ENCODE data around the gene DLX4.

DNA sequence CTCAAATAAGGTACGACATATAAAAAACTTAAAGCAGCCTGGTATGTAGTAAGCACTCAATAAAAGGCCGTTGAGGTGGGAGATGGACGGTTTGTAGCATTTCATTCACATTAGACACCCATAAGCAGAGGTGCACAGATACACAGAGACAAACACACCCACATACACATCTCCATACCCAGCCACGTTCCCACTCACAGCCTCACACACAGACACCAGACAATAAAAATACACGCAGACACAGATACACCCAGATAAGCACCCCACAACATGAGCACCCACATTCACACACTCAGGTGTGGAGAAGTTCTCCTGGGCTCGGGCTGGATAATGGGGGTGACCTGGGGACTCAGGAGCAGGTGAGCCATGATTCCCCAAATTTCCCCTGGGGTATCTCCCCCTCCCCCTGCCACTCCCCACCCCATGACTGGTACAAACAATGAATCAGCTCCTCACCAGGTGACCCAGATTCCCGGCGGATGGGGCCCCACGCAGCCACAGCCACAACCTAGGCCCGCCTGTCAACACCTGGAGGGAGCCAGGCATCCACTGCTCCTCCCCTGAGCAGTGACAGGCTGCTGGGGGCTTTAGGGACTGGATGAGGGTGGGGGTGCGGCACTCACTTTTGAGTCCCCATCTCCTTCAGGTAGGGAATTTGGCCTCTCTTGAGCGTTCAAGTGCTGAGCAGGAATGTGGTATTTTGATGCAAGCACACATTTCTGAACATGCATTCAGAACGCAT is 23.4 kb downstream of the DLX4 start:
- TF ChIP-seq, protein P1, sequence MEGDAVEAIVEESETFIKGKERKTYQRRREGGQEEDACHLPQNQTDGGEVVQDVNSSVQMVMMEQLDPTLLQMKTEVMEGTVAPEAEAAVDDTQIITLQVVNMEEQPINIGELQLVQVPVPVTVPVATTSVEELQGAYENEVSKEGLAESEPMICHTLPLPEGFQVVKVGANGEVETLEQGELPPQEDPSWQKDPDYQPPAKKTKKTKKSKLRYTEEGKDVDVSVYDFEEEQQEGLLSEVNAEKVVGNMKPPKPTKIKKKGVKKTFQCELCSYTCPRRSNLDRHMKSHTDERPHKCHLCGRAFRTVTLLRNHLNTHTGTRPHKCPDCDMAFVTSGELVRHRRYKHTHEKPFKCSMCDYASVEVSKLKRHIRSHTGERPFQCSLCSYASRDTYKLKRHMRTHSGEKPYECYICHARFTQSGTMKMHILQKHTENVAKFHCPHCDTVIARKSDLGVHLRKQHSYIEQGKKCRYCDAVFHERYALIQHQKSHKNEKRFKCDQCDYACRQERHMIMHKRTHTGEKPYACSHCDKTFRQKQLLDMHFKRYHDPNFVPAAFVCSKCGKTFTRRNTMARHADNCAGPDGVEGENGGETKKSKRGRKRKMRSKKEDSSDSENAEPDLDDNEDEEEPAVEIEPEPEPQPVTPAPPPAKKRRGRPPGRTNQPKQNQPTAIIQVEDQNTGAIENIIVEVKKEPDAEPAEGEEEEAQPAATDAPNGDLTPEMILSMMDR (IDR thresholded peaks at IDR 0.05), result no peak
- TF ChIP-seq POLR2A (IDR thresholded peaks at IDR 0.05), result no peak

Data from transverse colon (tissue), 3 donors.